SK-N-SH treated with all-trans-retinoic acid at 6 μM for 48 hours (cell line): ENCODE results near the gene MYCBPAP.

Experiments
- ATAC-seq: fragments of 200-7000 bp; cut with Tn5 transposase; 3 replicates; pipeline ENCODE4 v1.9.1; 2020; ENCODE audit warnings: mild to moderate bottlenecking, moderate library complexity
- ARNTL ChIP-seq: fragments of 450-650 bp; formaldehyde crosslinking; IDR thresholded peaks from 2 replicates; pipeline ENCODE4 v1.5.0; 2020; ENCODE audit warnings: low read depth, mild to moderate bottlenecking, moderate library complexity, borderline replicate concordance
- BACH2 ChIP-seq: fragments of 250-450 bp; sonication (Bioruptor Pico); IDR thresholded peaks from 2 replicates; pipeline ENCODE4 v1.9.0; 2021; ENCODE audit warnings: mild to moderate bottlenecking, borderline replicate concordance
- CREB5 ChIP-seq: fragments of 250-450 bp; sonication (Bioruptor Pico); IDR thresholded peaks from 2 replicates; pipeline ENCODE4 v1.5.1; 2020; ENCODE audit warnings: low read depth, mild to moderate bottlenecking, moderate library complexity
- CSDC2 ChIP-seq: fragments of 250-450 bp; sonication (Bioruptor Pico); IDR thresholded peaks from 2 replicates; pipeline ENCODE4 v1.5.0; 2020; ENCODE audit warnings: mild to moderate bottlenecking, moderate library complexity
- CSRNP3 ChIP-seq: fragments of 250-450 bp; sonication (Bioruptor Pico); IDR thresholded peaks from 2 replicates; pipeline ENCODE4 v1.5.1; 2021; ENCODE audit warnings: mild to moderate bottlenecking, moderate library complexity
- GLIS3 ChIP-seq: fragments of 250-450 bp; sonication (Bioruptor Pico); IDR thresholded peaks from 2 replicates; pipeline ENCODE4 v1.5.0; 2020; ENCODE audit warnings: mild to moderate bottlenecking, moderate library complexity
- OSR1 ChIP-seq: fragments of 250-450 bp; sonication (Bioruptor Pico); IDR thresholded peaks from 2 replicates; pipeline ENCODE4 v1.8.0; 2022; ENCODE audit warnings: moderate library complexity, mild to moderate bottlenecking, inconsistent platforms
- PATZ1 ChIP-seq: fragments of 250-450 bp; sonication (Bioruptor Pico); IDR thresholded peaks from 2 replicates; pipeline ENCODE4 v1.8.0; 2020; ENCODE audit warnings: mild to moderate bottlenecking, moderate library complexity, borderline replicate concordance
- POU6F1 ChIP-seq: fragments of 250-450 bp; sonication (Bioruptor Pico); IDR thresholded peaks from 2 replicates; pipeline ENCODE4 v1.8.0; 2021; ENCODE audit warnings: low read depth, mild to moderate bottlenecking, moderate library complexity, borderline replicate concordance
- PPARA ChIP-seq: fragments of 250-450 bp; sonication (Bioruptor Pico); IDR thresholded peaks from 2 replicates; pipeline ENCODE4 v1.5.0; 2020; ENCODE audit warnings: mild to moderate bottlenecking, borderline replicate concordance
- RARB ChIP-seq: fragments of 250-450 bp; sonication (Bioruptor Pico); IDR thresholded peaks from 2 replicates; pipeline ENCODE4 v1.8.0; 2021; ENCODE audit warnings: mild to moderate bottlenecking, moderate library complexity
- SNAI2 ChIP-seq: fragments of 250-450 bp; sonication (Bioruptor Pico); IDR thresholded peaks from 2 replicates; pipeline ENCODE4 v1.5.0; 2020; ENCODE audit warnings: mild to moderate bottlenecking, moderate library complexity
- TCF4 ChIP-seq: fragments of 250-450 bp; sonication (Bioruptor Pico); IDR thresholded peaks from 2 replicates; pipeline ENCODE4 v1.8.0; 2021; ENCODE audit warnings: mild to moderate bottlenecking, moderate library complexity, borderline replicate concordance
- TSHZ2 ChIP-seq: fragments of 250-450 bp; sonication (Bioruptor Pico); IDR thresholded peaks from 2 replicates; pipeline ENCODE4 v1.5.0; 2020; ENCODE audit warnings: mild to moderate bottlenecking, moderate library complexity
- ZC3H10 ChIP-seq: fragments of 250-450 bp; sonication (Bioruptor Pico); IDR thresholded peaks from 2 replicates; pipeline ENCODE4 v1.5.1; 2021; ENCODE audit warnings: mild to moderate bottlenecking, moderate library complexity
- ZFP3 ChIP-seq: fragments of 250-450 bp; sonication (Bioruptor Pico); IDR thresholded peaks from 2 replicates; pipeline ENCODE4 v1.5.0; 2020; ENCODE audit warnings: mild to moderate bottlenecking, moderate library complexity
- ZFP30 ChIP-seq: fragments of 450-650 bp; formaldehyde crosslinking; IDR thresholded peaks from 2 replicates; pipeline ENCODE4 v1.5.0; 2022; ENCODE audit warnings: mild to moderate bottlenecking, moderate library complexity
- ZNF565 ChIP-seq: fragments of 450-650 bp; formaldehyde crosslinking; conservative IDR thresholded peaks from 2 replicates; pipeline ENCODE4 v1.5.0; 2020; ENCODE audit warnings: low read depth, mild to moderate bottlenecking, moderate library complexity
- ZNF70 ChIP-seq: fragments of 450-650 bp; formaldehyde crosslinking; IDR thresholded peaks from 2 replicates; pipeline ENCODE4 v1.5.0; 2020; ENCODE audit warnings: mild to moderate bottlenecking, moderate library complexity
- ZNF8 ChIP-seq: fragments of 450-650 bp; formaldehyde crosslinking; IDR thresholded peaks from 2 replicates; pipeline ENCODE4 v1.5.0; 2020; ENCODE audit warnings: mild to moderate bottlenecking, moderate library complexity

The MYCBPAP gene

GRCh38 chr17:50498021-50498874 is 10.0 kb upstream of the MYCBPAP start:
- no peak for ATAC-seq
- TF ChIP-seq PPARA (no peak), RARB (CRISPR knock-in tag) (no peak), ARNTL (CRISPR knock-in tag) (no peak), ZNF70 (no peak), ZNF8 (CRISPR knock-in tag) (no peak), ZFP3 (CRISPR knock-in tag) (no peak), ZNF565 (CRISPR knock-in tag) (no peak), BACH2 (CRISPR knock-in tag) (no peak)
- TF ChIP-seq, all 23 proteins: peak for 0

- no peak for TF ChIP-seq PATZ1 (CRISPR knock-in tag)
- no peak for TF ChIP-seq ZFP3 (CRISPR knock-in tag)
- no peak for TF ChIP-seq TSHZ2 (CRISPR knock-in tag)
- TF ChIP-seq PPARA: no peak
- no peak for TF ChIP-seq CREB5 (CRISPR knock-in tag)
- TF ChIP-seq ARNTL (CRISPR knock-in tag): no peak
- TF ChIP-seq SNAI2: no peak
- TF ChIP-seq TCF4: no peak
- no peak for TF ChIP-seq ZFP30
- TF ChIP-seq OSR1 (CRISPR knock-in tag): no peak
- TF ChIP-seq ZNF70: no peak
- TF ChIP-seq GLIS3 (CRISPR knock-in tag): no peak
- TF ChIP-seq CSRNP3: no peak
- TF ChIP-seq ZNF565 (CRISPR knock-in tag): no peak
- TF ChIP-seq, all 23 proteins: peak for 0
- ATAC-seq: no peak
These were observed 9.0 kb upstream of the MYCBPAP start for GRCh38 chr17:50499270-50499669.

GRCh38 chr17:50499721-50500120 is 8.5 kb upstream of the MYCBPAP start:
- ATAC-seq: no peak

More at GRCh38 chr17:50499721-50500120, 8.5 kb upstream of the MYCBPAP start:
- TF ChIP-seq ZC3H10 (CRISPR knock-in tag): no peak
- no peak for TF ChIP-seq BACH2 (CRISPR knock-in tag)
- TF ChIP-seq ZNF565 (CRISPR knock-in tag): no peak
- no peak for TF ChIP-seq CSDC2
- no peak for TF ChIP-seq TSHZ2 (CRISPR knock-in tag)
- no peak for TF ChIP-seq ZNF70
- no peak for TF ChIP-seq TCF4
- TF ChIP-seq ARNTL (CRISPR knock-in tag): no peak
- TF ChIP-seq PPARA: no peak
- TF ChIP-seq OSR1 (CRISPR knock-in tag): no peak
- no peak for TF ChIP-seq POU6F1 (CRISPR knock-in tag)
- no peak for TF ChIP-seq ZFP30
